Astrocyte of the cerebellum (primary cell): ENCODE measurements around the gene ZDHHC9.

ENCODE experiments used
- DNase-seq: peaks from one replicate; pipeline ENCODE4 v3.0.0-alpha.2; 2011; ENCODE audit warnings: low read depth
- H3K4me3 ChIP-seq: 2 replicates; pipeline ENCODE4 v1.5.1; 2011; ENCODE audit warnings: mild to moderate bottlenecking, low read depth, low read length, moderate library complexity
- CTCF ChIP-seq: IDR thresholded peaks from 2 replicates; pipeline ENCODE4 v1.5.1; 2012; ENCODE audit warnings: low read length, low read depth, moderate library complexity, mild to moderate bottlenecking; ENCODE audit errors: missing control alignments
- in situ Hi-C: cut with HindIII; loops from 2 replicates; pipeline ENCODE4 v1.10.0; 2017; ENCODE audit warnings: low sequenced_read_pairs

The ZDHHC9 gene

GRCh38 chrX:129783291-129783713, 60.4 kb downstream of the ZDHHC9 start:
- H3K4me3 ChIP-seq: no peak overlapping the region
- DNase-seq: no peak
- in situ Hi-C loops: no loop called here
- no peak for TF ChIP-seq CTCF

GRCh38 chrX:129782706-129783105, 61.0 kb downstream of the ZDHHC9 start:
- in situ Hi-C loops: no loop called here
- TF ChIP-seq CTCF: no peak
- DNase-seq: no peak
- H3K4me3 ChIP-seq: no peak overlapping the region

- DNase-seq: no peak
- in situ Hi-C loops: no loop called here
- H3K4me3 ChIP-seq: no peak overlapping the region
- TF ChIP-seq CTCF: no peak
These were observed 61.8 kb downstream of the ZDHHC9 start for GRCh38 chrX:129781680-129782495.

GRCh38 chrX:129781134-129781672, 62.5 kb downstream of the ZDHHC9 start:
- DNase-seq: no peak
- TF ChIP-seq CTCF: no peak
- in situ Hi-C loops: no loop called here
- H3K4me3 ChIP-seq: no peak overlapping the region

- no peak for TF ChIP-seq CTCF
- DNase-seq: no peak
- no peak overlapping the region for H3K4me3 ChIP-seq
- in situ Hi-C loops: no loop called here
These were observed 63.1 kb downstream of the ZDHHC9 start for GRCh38 chrX:129780441-129781105.

GRCh38 chrX:129779747-129780146, 63.9 kb downstream of the ZDHHC9 start, which contains the start of gene SASH3:
SASH3 (plus strand) TSS chrX:129779949; CDS start chrX:129780098, 149 bp downstream.
- in situ Hi-C loops: no loop called here
- DNase-seq: no peak
- TF ChIP-seq CTCF: no peak
- H3K4me3 ChIP-seq: no peak within 1 kb of the TSS
